ENCODE data around the gene ARHGEF17.

GRCh38 chr11:73308003-73308960, at the start of gene ARHGEF17:
- no peak for TF ChIP-seq POLR2A (IDR thresholded peaks at IDR 0.05; ENCODE audit: low read length)
- TF ChIP-seq GATA1 (IDR thresholded peaks at IDR 0.05; ENCODE audit: low read depth, low read length): no peak

All from erythroblast (primary cell).